IPS DF 4.7 (cell line): ENCODE data around the gene ZNF230.
A peak's percentile ranks its signal among the peaks of the same experiment; 100 is the strongest.

Source experiments
- DNase-seq: peaks from one replicate; pipeline ENCODE4 v3.0.0-alpha.2; 2013; ENCODE audit warnings: low spot score; ENCODE audit errors: extremely low read depth

ZNF230 gene

DNA sequence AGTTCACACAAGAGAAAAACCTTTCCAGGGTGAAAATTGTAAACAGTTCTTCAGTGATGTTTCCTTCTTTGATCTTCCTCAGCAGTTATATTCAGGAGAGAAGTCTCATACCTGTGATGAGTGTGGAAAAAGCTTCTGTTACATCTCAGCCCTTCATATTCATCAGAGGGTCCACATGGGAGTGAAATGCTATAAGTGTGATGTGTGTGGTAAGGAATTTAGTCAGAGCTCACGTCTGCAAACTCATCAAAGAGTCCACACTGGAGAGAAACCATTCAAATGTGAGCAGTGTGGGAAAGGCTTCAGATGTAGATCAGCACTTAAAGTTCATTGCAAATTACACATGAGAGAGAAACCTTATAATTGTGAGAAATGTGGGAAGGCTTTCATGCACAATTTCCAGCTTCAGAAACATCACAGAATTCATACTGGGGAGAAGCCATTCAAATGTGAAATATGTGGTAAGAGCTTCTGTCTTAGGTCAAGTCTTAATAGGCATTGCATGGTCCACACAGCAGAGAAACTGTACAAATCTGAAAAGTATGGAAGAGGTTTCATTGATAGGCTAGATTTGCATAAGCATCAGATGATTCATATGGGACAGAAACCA, 29.3 kb downstream of the ZNF230 start:
- DNase-seq = no peak

DNA sequence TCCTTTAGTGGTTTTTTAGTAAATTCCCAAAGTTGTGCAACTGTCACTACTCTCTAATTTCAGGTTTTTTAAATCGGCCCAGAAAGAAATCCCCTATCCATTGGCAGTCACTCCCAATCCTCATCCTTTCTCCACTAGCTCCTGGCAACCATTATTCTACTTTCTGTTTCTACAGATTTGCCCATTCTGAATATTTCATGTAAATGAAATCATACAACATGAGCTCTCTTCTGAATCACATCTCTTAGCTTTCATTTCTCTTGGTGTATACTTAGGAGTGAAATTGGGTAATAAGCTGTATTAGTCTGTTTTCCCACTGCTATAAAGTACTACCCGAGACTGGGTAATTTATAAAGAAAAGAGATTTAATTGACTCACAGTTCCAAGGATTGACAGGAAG, 39.4 kb downstream of the ZNF230 start:
- no peak for DNase-seq

DNA sequence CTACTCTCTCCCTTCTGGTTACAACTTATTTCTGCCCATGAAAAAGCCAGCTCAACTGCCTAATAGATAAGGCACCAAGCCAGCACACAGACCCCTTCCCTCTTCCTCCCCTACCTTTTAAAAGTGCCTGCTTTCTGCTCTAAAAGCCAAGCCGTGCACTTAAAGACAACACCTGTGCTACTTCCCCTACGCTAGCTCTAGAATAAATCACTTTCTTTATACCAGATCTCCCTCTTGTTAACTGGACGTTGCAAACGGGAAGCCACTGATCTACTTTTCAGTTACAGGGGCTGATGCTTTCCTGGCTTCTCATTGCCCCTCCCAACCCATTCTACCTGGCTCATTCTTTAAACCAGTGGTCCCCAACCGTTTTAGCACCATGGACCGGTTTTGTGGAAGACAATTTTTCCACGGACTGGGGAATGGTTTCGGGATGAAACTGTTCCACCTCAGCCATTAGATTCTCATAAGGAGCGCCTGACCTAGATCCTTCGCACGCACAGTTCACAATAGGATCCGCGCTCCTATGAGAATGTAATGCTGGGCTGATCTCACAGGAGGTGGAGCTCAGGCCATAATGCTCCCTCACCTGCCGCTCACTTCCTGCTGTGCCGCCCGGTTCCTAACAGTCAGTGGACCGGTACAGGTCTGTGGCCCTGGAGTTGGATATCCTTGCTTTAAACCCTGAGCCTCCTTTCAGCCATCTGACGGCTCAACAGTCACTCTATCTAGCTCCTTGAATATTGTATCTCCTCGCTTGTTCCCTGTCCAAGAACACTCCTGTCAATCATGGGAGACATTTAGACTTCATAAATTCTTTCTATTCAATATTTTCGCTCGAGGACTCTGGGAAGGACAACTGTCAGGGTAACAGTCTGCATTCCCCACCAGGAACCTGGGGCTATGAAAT, 48.2 kb downstream of the ZNF230 start:
- no peak for DNase-seq

DNA sequence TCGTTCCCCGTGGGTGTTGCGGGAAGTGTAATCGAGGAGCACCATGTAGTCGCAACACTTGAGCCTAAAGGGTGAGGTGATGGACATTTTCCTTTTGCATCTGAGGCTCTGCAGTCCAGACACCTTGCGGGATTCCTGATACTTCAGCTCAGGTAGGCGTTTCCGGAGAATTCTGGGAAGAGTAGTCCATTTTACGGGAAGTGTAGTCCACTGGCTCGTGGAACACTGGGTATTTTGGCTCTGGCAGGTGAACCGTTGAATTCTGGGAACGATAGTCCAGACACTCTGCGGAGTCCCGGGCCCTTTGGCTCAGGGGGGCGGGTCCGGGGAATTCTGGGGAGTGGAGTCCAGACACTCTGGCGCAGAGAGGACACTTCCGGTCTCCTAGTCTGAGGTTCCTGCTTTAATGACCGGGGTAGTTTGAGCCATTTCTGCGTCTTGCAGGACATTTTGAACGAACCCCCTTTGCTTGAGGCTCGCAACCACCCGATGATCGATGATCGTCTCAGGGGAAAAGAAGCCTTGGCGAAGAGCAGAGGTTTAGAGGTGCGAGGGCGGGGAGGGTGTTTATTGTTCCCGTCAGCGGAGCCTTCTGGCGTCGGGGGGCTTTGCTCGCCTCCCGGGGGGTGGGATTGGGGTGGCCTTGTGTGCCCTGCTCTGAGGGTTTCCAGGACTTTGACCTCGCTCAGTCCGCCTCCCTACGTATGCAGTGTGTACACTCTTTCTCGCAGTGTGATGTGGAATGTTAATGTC, 49.1 kb downstream of the ZNF230 start, which contains the start of gene ZNF223:
TSS of gene ZNF223 (plus strand) at position 387 of the 753 bp plus-strand sequence. CDS start 3,141 bp downstream, outside the sequence.
- peak; percentile 92 for DNase-seq

DNA sequence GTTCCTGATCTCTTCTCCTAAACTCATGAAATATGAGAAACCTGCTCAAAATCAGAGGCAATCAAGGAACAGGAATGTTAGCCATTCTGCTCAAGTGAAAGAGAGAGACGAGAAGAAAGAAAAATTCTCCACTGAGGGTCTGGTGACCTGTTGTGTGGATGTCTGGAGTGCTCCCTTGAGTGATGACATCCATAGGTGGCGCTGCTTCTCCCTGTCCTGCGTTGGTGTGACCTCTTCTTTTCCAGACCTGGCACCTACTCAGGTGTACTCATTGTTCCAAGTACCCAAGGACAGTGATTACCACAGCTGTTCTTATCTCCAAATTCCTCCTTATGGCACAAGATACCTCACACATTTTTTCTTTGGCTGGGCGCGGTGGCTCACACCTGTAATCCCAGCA, 53.1 kb downstream of the ZNF230 start:
- DNase-seq = no peak

DNA sequence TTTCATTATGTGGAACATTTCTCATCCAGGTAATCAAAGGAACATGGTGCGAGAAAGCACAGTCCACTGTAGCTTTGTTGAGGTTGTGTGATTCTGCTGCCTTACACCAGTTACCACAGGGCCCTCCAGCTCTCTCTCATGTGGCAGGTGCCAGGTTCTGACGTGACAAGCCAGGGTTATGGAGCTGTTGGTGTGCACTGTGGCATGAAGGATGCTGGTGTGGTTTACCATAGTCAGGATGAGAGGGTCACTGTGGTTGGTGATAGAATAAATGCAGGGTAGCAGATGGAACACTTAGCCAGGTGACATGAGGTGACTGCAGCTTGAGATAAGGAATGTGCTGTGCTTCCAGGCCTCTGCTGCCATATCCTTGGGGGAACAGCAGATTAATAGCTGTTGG, 56.5 kb downstream of the ZNF230 start:
- no peak for DNase-seq

DNA sequence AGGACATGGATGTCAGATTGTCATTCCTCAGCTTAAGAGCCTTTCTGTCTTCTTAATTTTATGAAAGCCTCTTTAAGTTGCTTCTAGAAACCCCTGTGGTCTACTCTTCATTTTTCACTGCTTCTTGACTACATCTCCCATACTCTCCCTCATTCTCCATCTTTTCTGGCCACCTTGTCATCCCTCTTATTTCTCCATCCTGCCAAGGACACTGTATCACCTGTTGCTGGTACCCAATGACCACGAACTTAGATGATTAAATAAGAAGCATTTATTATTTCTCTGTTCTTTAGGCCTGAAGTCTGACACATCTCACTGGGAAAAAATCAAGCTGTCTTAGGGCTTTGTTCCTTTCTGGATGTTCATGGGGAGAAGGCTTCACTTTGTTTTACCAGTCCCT, 58.3 kb downstream of the ZNF230 start:
- no peak for DNase-seq
